ENCODE results near the gene CD300E. TPM values are rescaled to one million over a fixed set of nuclear protein-coding genes. Genes with fewer than 3 reads are reported as not detected.

CD300E gene
- total RNA-seq, 1 donor from 2014 or later = 0.12 TPM

DNA sequence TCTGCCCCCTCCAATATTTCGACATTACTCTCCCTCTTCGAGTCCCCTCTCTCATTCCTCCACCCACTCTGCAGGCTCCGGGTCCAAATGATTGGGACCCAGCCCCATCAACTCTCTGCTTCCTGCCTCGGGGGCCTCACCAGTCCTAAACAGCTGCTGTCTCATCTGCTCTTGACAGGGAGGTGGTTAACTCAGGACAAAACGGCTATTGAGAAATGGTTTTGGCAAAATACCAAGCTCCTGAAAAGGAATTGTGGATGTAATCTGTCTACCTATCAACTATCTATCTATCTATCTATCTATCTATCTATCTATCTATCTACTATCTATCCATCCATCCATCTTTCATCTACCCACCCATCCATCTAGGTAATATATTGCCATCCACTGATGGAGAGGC lies 58.4 kb downstream of the CD300E start:
- no peak for ATAC-seq

DNA sequence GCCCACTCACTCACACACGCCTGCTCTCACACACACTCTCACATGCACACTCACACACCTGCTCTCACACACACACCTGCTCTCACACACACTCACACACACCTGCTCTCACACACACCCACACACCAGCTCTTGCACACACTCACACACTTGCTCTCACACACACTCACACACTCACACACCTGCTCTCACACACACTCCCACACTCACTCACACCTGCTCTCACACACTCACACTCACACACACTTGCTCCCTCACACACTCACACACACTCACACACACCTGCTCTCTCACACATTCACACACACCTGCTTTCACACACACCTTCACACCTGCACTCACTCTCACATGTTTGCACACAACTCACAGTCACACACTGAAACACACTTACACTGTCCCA lies 60.2 kb downstream of the CD300E start:
- ATAC-seq = no peak

- no peak for ATAC-seq
These were observed 62.0 kb downstream of the CD300E start for GRCh38 chr17:74561586-74561985.

Other genes starting within 250 kb of the CD300E start
- gene GPRC5C, start 191.7 kb downstream of the CD300E start, total RNA-seq = 13.0 TPM
- gene CD300A, start 157.1 kb downstream of the CD300E start, total RNA-seq = 0.64 TPM
- gene CD300LB, start 92.3 kb downstream of the CD300E start, total RNA-seq = not detected
- 0.16 TPM for gene CD300C, start 77.6 kb downstream of the CD300E start, total RNA-seq
- gene CD300H, start 56.2 kb downstream of the CD300E start, total RNA-seq = not detected
- gene CD300LD, start 31.5 kb downstream of the CD300E start, total RNA-seq = not detected
- 0.40 TPM for gene CD300LF, start 89.2 kb upstream of the CD300E start, total RNA-seq
- gene RAB37, start 113.5 kb upstream of the CD300E start, total RNA-seq = 0.96 TPM
- gene NHERF1, start 124.9 kb upstream of the CD300E start, total RNA-seq = 297 TPM
- 14.6 TPM for gene NAT9, start 152.6 kb upstream of the CD300E start, total RNA-seq
- not detected for gene GRIN2C, start 236.1 kb upstream of the CD300E start, total RNA-seq
- gene FDXR, start 249.3 kb upstream of the CD300E start, total RNA-seq = 31.5 TPM

All from esophagus mucosa (tissue), 1 donor.